SIG-M5 (cell line): ENCODE data around the gene PAK5.
"Not testable (repeated sequence)": the region's sequence is repeated elsewhere in the genome, so short reads cannot be mapped to it uniquely, and the experiment has no call there.

ENCODE experiments used
- DNase-seq: peaks from one replicate; lab custom pipeline; 2025; lab: John Stamatoyannopoulos, UW

The PAK5 gene

DNA sequence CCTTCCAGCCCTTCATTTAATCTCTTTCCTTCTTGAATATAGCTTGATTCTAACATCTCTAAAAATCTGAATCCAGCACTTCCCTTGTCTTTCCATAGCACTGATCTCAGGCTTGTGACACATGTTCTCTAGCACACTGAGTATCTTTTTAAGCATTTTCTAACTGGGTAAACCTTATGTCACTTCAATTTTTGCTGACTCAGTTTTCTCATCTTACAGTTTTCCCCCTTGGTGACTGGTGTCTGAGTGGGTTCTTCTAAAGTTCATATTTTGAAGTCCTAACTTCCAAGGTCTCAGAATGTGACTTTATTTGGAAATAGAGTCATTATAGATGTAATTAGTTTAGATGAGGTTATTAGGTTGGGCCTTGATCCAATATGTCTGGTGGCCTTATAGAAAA is 153.9 kb downstream of the PAK5 start:
- no peak for DNase-seq

DNA sequence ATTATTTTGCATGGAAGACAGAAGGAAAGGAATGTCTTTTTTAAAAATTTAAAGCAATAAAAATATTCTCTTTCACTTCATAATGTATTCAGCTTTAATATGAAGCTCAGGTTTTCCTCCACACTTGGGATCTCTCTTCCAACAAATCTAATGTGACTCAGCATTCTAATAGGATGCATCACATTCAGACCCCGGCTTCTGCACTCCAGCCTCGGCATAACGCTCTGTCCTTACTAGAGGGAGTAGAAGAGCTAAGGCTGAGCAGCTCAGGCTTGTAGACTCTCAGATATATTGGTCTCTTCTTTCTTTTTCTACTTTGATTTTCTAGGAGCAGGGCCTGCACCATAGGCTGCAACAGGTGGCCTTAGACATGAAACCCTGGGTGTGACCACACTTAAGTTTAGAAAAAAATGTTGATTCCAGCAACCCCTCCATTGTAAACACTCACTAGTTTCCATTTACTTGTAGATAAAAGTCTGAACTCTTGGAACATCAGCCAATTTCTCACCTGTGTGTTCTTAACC is 161.7 kb downstream of the PAK5 start:
- no peak for DNase-seq

DNA sequence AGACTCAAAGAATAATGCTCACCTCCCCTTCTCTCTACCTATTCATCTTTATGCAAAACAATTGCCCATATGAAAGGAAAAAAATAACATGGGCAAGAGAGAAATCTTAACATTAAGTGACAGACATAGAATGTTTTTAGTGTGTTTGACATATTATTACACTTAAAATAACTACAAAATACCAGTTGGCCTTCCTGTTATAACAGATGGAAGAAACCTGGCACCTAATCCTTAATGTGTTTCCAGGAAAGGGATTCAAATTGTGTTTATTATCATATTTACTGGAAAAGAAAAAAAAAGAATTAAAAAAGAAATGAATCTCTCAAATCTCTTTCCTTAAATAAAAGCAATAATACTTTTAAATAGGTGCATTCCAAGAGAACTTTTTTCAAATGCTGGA is 165.9 kb downstream of the PAK5 start:
- no peak for DNase-seq

DNA sequence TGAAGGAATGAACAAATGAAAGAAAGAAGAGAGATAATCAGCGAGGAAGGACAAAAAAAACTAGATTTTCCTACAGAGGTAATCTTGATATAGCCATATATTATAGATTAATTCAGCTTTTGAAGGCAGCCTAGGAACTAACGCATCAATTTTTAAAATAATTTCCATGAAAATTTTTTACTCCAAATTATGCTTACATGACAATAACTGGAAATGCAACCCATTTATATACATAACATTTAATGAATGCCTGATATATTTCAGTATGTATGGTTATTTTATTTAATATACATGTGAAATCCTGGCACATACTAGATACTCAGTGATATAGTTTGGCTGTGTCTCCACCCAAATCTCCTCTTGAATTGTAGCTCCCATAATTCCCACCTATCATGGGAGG is 166.8 kb downstream of the PAK5 start:
- no peak for DNase-seq

DNA sequence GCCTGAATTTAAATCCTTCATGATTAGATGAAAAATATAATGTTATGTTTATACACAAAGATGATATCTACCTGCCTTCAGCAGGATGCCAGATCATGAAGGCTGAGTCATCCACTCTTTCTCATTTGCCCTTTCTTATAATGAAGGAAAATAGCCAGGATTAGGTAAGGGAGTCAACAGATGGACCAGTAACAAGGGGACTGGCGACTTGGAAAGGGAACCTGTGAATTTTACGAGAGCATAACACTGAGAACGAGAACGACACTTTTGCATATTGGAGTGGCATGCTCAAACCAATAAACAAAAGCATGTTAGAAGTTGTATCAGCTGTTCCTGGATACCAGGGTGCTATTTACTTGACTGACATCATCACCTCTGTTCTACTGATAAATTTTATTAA is 170.5 kb downstream of the PAK5 start:
- no peak for DNase-seq

DNA sequence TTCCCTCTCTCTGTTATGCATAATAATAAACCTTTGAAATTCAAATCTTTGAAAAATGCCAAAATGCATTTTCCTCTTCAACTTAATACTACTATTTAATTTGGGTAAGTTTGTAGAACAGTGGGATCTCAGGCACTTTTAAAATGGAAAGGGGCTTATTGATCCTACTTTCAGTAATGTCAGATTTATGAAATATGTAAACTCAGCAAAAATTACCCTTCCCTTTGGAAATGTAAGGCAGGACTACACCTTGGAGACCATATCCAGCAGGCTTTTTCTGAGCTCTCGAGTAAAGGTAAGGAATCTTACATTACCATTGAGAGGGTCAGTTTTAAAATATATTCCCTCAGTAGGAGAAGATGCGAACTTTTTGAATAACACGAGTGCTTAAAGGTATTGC is 175.5 kb downstream of the PAK5 start:
- DNase-seq = no peak

DNA sequence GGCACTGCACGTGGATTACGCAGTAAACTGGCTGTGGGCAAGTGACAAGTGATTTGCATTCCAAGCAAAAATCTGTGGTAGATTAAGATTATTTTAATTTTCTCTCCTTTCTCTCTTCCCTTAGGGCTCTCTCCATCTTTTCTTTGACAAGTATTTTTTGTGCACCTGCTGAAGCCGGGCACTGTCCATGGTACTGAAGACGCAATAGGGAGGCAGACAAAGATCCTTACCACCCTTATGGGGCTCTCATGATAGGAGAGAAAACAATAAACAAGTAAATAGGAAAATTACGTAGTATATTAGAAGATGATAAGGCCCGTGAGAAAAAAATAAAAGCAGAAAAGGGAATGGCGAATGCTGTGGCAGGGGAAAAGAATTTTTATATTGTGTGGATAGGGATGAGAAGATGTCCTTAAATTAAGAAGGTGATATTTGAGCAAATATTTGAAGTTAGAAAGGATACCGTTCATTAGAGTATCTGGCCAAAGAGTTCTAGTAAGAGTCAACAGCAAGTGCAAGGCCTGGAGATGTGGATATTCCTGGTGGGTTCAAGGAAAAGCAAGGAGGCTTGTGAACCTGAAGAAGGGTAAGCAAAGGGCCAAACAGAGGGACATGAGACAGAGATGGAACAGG is 178.5 kb downstream of the PAK5 start:
- DNase-seq = no peak

DNA sequence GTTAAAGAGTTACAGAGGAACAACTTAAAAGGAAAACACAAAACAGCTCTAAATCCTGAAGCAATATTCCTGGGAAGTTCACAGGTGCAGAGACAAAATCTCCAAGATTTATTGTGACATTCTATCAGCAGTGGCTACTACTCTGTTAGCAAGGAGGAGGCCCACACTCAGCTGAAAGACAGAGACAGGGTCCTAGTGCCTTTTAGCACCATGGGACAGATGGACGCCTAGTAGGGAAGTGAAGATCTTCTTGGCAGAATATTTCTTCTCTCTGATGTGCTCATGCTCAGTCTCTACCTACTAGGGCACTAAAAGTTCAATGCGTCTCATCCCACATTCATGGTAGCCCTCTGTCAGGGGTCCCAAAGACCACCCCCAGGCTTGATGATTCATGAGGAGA is 191.1 kb downstream of the PAK5 start:
- DNase-seq = no peak

DNA sequence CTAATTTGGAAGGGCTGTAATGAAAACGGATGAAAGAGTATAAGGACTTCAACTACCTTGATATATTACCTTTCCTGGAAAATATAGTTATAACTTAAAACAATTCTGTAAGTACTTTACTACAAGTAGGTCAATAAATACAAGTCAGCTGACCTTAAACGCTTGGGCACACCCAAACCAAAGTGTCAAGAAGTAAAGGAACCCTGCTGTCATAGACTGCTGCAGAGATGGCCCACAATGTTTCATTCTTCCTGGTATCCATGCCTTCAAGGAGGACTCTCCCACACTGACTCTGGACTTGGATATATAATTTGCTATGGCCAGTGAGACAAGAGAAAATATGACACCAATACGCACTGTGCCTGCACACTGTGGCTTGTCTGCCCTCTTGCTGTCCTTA is 192.5 kb downstream of the PAK5 start:
- no peak for DNase-seq

DNA sequence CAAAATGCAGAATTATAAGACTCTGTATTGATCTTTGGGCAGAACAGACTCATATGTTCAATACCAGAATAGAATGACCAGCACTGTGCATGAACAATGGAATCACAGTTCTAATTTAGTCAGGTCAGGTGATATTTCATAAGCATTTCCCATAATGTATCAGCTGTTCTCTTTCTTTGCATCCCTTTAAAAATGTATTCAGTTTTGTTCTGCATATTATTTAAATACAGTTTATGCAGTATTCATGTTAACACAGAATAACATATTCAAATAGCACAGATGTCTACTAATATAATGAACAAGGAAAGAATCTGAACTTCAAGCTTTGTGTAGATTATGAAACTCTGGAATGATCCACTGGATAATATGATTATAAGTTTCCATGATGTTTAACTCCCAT is 196.0 kb downstream of the PAK5 start:
- no peak for DNase-seq

DNA sequence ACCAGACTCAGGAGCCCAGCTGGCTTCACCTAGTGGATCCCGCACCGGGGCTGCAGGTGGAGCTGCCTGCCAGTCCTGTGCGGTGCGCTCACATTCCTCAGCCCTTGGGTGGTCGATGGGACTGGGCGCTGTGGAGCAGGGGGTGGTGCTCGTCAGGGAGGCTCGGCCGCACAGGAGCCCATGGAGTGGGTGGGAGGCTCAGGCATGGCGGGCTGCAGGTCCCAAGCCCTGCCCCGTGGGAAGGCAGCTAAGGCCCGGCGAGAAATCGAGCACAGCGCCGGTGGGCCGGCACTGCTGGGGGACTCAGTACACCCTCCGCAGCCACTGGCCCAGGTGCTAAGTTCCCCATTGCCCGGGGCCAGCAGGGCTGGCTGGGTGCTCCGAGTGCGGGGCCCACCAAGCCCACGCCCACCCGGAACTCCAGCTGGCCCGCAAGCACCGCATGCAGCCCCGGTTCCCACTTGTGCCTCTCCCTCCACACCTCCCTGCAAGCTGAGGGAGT is 197.3 kb downstream of the PAK5 start:
- DNase-seq = not testable (repeated sequence)

DNA sequence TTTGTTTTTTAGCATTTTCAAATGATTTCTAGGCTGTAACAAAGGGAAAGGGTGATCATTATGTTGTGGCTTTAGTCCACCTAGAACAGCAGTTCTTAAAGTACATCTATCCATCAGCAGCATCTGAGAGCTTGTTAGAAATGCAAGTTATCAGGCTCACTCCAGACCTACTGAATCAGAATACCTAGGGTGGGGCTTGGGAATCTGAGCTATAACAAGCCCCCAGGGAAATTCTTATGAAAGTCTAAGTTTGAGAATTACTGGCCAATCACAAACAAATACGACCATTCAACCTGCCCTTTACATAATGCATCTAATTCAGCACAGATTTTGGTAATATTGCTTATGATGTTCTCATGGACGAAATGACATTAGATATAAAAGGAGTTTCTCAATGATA is 201.0 kb downstream of the PAK5 start:
- no peak for DNase-seq

DNA sequence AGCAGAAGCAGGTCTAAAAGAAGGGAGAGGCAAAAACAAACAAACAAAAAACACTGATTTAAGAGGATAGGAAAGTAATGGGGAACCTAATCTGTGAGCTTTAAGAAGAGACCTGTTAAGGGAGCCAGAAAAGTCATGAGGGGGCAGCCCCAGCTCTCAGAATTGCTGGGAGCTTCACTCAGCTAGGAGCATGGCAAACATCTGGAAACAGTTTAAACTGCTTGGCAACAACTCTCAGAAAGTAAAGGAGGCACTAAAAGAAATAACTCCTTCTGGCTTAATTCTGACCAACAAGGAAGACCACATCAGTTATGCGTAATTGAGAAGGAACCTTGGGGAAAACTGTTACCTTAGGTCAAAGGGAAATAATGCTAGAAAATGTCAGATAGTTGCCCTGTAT is 203.1 kb downstream of the PAK5 start:
- DNase-seq = no peak

DNA sequence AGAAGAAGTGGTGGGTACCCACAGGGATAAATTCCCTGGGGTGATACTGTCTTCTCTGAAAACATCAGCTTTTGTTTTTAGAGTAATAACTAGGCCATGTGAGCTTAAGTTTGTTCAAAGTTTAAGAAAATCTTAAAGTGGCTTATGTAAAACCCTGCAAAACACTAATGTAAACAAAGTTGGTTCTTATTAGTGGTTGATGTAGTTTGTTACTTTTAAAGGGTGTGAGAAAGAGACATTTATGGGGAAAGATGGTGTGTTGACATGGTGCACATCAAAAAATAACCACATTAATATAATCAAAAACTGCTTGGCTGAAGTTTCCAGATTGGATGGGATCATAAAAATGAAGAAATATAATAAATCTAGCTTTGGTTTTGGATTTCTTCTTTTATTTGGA is 204.5 kb downstream of the PAK5 start:
- DNase-seq = no peak

DNA sequence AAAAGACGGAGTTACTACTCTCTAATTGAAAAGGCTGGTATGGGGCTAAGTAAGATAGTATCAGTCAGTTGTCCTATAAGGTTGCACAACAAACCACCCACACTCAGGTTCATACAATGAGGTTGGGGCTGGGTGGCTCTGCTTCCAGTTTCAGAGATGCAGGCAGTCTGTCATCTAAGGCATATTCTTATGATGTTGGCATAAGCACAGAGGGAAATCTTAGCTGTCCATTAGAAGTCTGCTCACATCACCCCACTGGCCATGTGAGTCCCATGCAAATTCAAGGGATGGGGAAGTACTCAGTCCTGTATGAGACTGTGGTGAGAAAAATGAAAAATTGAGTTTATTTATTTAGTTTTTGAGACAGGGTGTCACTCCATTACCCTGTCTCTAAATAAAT is 205.9 kb downstream of the PAK5 start:
- no peak for DNase-seq

DNA sequence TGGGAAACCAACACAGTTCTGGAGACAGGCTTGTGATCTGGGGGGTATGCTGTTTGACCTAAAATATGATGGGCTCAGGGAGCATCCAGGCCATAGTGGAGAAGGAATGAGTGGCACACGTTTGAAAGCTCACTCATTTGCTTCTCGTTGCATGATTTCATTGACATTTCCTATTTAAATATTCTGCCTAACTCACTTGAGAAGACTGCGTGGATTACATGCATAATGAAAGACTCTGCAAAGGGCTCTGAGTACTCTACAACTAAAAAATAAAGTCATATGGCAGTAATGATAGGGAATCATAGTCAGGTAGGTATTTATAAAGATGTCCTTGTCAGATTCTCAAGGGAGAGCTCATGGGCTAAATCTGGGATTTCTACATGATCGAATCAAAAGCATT is 206.6 kb downstream of the PAK5 start:
- DNase-seq = no peak

DNA sequence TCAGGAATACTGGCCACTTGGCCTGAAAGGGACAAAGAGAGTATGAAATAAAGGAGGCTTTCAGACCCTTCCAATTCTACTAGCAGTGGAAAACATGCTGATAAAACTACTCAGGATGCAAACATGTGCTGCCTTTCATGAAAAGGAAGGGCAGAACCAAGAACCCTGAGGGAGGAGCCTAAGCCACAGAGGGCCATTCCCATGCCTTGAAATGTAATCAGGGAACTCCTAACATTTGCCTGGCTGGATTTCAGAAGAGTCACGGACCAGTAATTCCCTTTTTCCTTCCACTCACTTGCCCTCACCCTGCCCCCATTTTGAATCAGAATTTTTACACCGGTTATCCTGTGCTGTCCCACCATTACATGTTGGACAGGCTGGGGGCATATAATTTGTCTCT is 208.3 kb downstream of the PAK5 start:
- DNase-seq = no peak

DNA sequence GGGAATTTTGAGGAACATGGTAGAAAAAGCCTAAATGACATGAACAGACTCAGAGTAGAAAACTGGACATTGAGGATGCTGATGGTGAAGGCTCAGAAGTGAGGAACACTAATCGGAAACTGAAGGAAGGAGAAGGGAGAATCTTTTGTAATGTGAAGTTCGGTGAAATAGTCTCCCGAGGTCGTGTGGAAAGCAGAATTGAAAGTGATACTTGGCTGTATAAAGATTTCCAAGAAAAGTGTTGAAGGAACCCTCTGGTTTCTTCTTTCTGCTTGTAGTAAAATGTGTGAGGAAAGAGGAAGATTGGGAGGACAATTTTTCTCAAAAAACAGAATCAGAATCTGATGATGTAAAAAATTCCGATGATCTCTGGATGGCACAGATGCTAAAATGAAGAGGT is 209.0 kb downstream of the PAK5 start:
- DNase-seq = no peak

DNA sequence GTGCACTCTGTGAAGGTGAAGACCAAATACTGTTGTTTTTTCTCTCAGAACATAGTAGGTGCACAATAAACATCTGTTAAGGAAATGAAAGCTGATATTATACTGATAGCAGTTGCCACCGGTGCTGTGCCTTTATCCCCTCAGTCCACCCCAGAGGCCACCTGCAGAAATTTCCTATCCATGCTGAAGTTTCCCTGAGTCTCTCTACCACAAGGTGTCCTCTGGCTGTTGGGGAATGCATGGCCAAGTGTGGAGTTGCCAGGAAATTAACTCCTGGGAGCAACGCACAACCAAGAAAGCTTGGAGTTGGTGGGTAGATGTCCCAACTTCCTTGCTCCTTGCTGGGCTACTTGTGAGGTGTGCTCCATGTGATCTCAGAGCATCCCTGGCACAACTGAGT is 210.3 kb downstream of the PAK5 start:
- no peak for DNase-seq

DNA sequence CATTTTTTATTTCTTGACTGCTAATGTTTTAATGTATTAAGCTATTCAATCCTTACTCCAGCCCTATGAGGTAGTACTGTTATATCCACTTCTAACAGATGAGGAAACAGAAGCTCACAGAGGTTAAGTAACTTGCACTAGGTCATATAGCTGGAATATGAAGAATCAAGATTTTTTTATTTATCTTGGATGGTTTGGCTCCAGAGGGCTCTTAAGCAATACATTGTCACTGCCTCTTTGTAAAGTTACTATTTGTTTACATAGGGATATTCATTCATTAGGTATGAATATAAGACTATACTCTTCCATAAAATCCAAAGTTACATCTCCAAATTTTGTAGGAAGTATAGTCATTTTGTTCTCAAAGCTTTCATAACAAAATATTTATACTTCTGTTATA is 210.7 kb downstream of the PAK5 start:
- DNase-seq = no peak

DNA sequence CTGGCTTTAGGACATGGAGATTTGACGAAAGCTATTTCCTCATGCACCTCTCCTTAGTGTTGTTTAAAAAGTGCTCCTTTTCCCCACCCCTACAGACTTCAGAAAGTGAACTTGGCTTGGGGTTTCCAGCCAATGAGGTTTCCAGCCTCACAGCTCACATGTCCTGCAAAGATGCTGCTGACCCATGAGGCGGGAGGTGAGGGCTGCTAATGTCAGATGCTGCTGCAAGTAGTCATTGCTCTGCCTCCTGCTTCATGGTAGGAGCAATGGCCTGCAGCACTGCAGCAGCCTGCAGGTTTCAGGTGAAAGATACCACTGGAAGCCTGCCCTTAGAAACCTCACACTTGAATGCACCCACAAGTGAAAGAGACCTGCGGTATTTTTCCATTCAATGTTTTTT is 211.7 kb downstream of the PAK5 start:
- DNase-seq = no peak

DNA sequence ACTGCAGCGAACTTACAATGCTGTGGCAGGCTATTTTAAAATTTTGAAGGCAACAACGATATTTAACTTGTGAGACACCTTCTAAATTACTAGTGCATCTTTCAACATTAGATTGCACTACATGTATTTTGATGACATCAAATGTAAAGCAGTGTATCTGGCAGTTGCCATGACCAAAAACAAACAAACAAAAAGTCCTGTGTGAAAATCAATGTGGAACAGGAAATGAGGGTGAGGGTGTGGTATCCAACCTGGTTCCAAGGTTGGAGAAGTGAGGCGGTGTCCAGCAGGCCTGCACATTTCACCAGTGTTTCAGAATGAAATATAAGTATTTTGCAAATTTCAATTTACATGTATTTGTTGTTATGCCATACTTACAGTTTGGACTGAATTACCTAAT is 212.5 kb downstream of the PAK5 start:
- DNase-seq = no peak

DNA sequence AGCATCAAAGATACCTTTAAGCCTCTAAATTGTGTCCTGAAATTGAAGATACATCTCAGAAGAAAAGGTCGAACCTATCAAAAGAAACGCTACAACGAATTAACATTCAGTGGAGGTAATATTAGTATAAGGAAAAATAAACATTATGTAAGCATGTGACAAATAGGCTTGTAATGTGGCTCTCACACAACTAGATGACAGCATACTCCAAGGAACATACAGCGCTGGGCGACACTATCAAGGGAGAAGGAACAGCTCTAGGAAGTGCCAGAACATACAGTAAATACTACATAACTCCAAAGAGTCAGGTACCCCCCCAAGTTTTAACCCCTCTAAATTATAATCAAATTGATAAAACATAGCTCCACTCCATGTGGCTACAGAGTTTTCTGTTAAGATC is 220.9 kb downstream of the PAK5 start:
- no peak for DNase-seq

DNA sequence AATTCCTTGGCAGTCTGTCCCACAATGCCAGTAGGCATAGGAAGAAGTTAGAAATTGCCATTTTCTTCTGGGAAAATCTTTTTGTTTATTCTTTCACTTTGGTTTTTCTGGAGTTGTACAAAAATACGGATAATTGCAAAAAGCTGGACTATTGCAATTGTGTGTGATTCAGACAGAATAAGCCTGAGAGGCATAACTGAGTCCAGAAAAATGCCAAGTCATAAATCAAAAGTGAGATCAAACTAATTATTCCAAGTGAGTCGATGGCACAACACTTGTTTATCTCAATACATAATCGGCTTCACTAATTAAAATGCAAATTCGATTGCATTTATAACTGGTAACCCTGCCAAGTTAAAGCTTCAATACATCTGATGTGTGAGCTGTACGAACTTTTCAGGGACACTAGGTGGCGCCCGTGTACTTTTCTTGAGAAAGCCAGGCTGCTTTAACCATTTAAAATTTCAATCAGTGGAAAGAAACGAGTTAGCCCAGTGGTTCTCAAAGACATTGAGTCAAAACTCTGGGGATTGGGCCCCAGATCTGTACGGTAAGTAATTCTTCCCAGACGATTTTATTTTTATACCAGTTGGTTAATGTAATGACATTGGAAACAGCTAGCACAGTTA is 221.9 kb downstream of the PAK5 start:
- peak; percentile 36 for DNase-seq
